K562 (cell line): Measurements from ENCODE around the gene CST3. TPM values are rescaled to one million over a fixed set of nuclear protein-coding genes. Genes with fewer than 3 reads are reported as not detected.

Experiments
- ATAC-seq: fragments of 200-7000 bp; cut with Tn5 transposase; 3 replicates; pipeline ENCODE4 v1.9.1; 2020; ENCODE audit warnings: moderate library complexity
- BruUV-seq: library from RNA; stranded (reverse); fragments of 400-500 nt; replicated peaks from 2 replicates; lab custom pipeline; 2021; lab: Mats Ljungman, UMichigan
- CTCF ChIA-PET: fragments of 300-600 bp; formaldehyde crosslinking; extraction: SDS; loops from one replicate; lab custom pipeline; 2021; ENCODE audit warnings: low intra/inter-chr PET ratio; lab: Yijun Ruan, JAX
- POLR2A ChIA-PET: fragments of 300-600, 350-650 bp; sonication (Branson Sonifier 250); formaldehyde crosslinking; extraction: SDS; loops from one replicate; lab custom pipeline; 2021; ENCODE audit warnings: antibody characterized with exemption, inconsistent platforms; lab: Yijun Ruan, JAX
- DNase-seq, 4 experiments: peaks; one replicate each; pipeline versions ENCODE4 v3.0.0 to v3.0.0-alpha.2; 2011 to 2018; ENCODE audit warnings: low spot score in 3 of 4, mixed read lengths in 3 of 4; ENCODE audit errors: extremely low read depth in 1 of 4
- FAIRE-seq: peaks from 2 replicates; lab custom pipeline; 2011; peaks lifted over from hg19 to GRCh38; lab: Jason Lieb, UNC
- H2AFZ ChIP-seq: 2 replicates; pipeline ENCODE4 v1.6.0; 2011; ENCODE audit warnings: low read depth, low read length, control low read depth, inconsistent platforms
- H3K27ac ChIP-seq: fragments of 200-600 bp; 3 replicates; pipeline ENCODE4 v1.8.0; 2011; ENCODE audit warnings: low read depth, mild to moderate bottlenecking, control low read depth, inconsistent platforms, low read length, moderate library complexity, mixed read lengths; ENCODE audit errors: extremely low read depth
- H3K27me3 ChIP-seq, 2 experiments: fragments of 300-600 bp in 1 of 2; 2 replicates in 1 of 2; 3 replicates in 1 of 2; pipeline versions ENCODE4 v1.6.0 to v1.8.0; 2011; ENCODE audit warnings: inconsistent platforms in 2 of 2, low read length in 2 of 2, mild to moderate bottlenecking in 1 of 2, mixed read lengths in 1 of 2, moderate library complexity in 1 of 2; ENCODE audit not compliant: control insufficient read depth in 2 of 2, insufficient read depth in 2 of 2
- H3K36me3 ChIP-seq: fragments of 300-600 bp; 3 replicates; pipeline ENCODE4 v1.8.0; 2011; ENCODE audit warnings: mild to moderate bottlenecking, low read length, inconsistent platforms; ENCODE audit not compliant: control insufficient read depth, insufficient read depth
- H3K4me1 ChIP-seq, 2 experiments: fragments of 200-600 bp in 1 of 2; replicated peaks in 1 of 2; 2 replicates in 1 of 2; 3 replicates in 1 of 2; pipeline versions ENCODE4 v1.5.1 to v1.8.0; 2011; ENCODE audit warnings: inconsistent platforms in 2 of 2, low read length in 2 of 2, mild to moderate bottlenecking in 1 of 2, mixed read lengths in 1 of 2, moderate library complexity in 1 of 2; ENCODE audit not compliant: control insufficient read depth in 2 of 2, insufficient read depth in 2 of 2
- H3K4me2 ChIP-seq: 2 replicates; pipeline ENCODE4 v1.6.1; 2011; ENCODE audit warnings: low read length, control low read depth, inconsistent platforms, mixed read lengths; ENCODE audit not compliant: insufficient read depth
- H3K4me3 ChIP-seq: fragments of 200-600 bp; sonication (generic), shearing (Covaris generic); 2 replicates; pipeline ENCODE4 v1.5.1; 2016; ENCODE audit warnings: control low read depth, inconsistent platforms
- H3K79me2 ChIP-seq: fragments of 200-600 bp; 3 replicates; pipeline ENCODE4 v1.8.0; 2011; ENCODE audit warnings: low read length, inconsistent platforms; ENCODE audit not compliant: control insufficient read depth, insufficient read depth
- H3K9ac ChIP-seq, 2 experiments: 2 replicates each; pipeline versions ENCODE4 v1.6.0 to v1.6.1; 2011; ENCODE audit warnings: low read depth in 2 of 2, low read length in 2 of 2, control low read depth in 1 of 2, inconsistent platforms in 1 of 2, mild to moderate bottlenecking in 1 of 2, mixed read lengths in 1 of 2; ENCODE audit not compliant: insufficient read depth in 1 of 2
- H3K9me1 ChIP-seq: one replicate; pipeline ENCODE4 v1.6.0; 2011; ENCODE audit warnings: inconsistent platforms, mild to moderate bottlenecking, low read length, moderate library complexity; ENCODE audit not compliant: control insufficient read depth, insufficient read depth
- H3K9me3 ChIP-seq: replicated peaks from 2 replicates; pipeline ENCODE4 v1.5.1; 2011; ENCODE audit warnings: low read depth, low read length, inconsistent platforms; ENCODE audit not compliant: control insufficient read depth, insufficient read depth
- H4K20me1 ChIP-seq: replicated peaks from 2 replicates; pipeline ENCODE4 v1.6.1; 2011; ENCODE audit warnings: low read length, inconsistent platforms, mixed read lengths; ENCODE audit not compliant: control insufficient read depth, insufficient read depth
- CBFA2T3 ChIP-seq: fragments of 450-650 bp; IDR thresholded peaks from 2 replicates; pipeline ENCODE4 v1.6.1; 2017
- ELK3 ChIP-seq: fragments of 450-650 bp; formaldehyde crosslinking; IDR thresholded peaks from 2 replicates; pipeline ENCODE4 v1.4.0; 2020; ENCODE audit warnings: mild to moderate bottlenecking
- GMEB1 ChIP-seq: fragments of 250-450 bp; sonication (Bioruptor Pico); IDR thresholded peaks from 2 replicates; pipeline ENCODE4 v1.4.0; 2020; ENCODE audit warnings: mild to moderate bottlenecking
- HLTF ChIP-seq: fragments of 450-650 bp; IDR thresholded peaks from 2 replicates; pipeline ENCODE4 v1.6.1; 2016
- NCOA2 ChIP-seq, 2 experiments: fragments of 450-650 bp; IDR thresholded peaks; 2 replicates each; pipeline ENCODE4 v1.6.1; 2018; ENCODE audit warnings: mild to moderate bottlenecking in 2 of 2, moderate library complexity in 1 of 2; ENCODE audit not compliant: partially characterized antibody in 2 of 2
- NFE2L1 ChIP-seq: fragments of 450-650 bp; IDR thresholded peaks from 2 replicates; pipeline ENCODE4 v1.6.1; 2016; ENCODE audit warnings: missing genetic modification characterization, low read depth, mild to moderate bottlenecking, missing compliant biosample characterization, moderate library complexity, borderline replicate concordance
- SIN3A ChIP-seq, 2 experiments: fragments of 150-350 bp in 1 of 2; IDR thresholded peaks; 2 replicates each; pipeline ENCODE4 v1.6.1; 2011 to 2016; ENCODE audit warnings: borderline replicate concordance in 2 of 2, low read depth in 2 of 2, low read length in 2 of 2, mild to moderate bottlenecking in 2 of 2, moderate library complexity in 2 of 2; ENCODE audit not compliant: control insufficient read depth in 1 of 2
- SNRNP70 ChIP-seq: fragments of 200-400 bp; formaldehyde crosslinking; optimal IDR thresholded peaks from 2 replicates; pipeline ENCODE3; 2017; ENCODE audit warnings: low read depth, low read length
- TCF3 ChIP-seq: sonication (generic); formaldehyde crosslinking; IDR thresholded peaks from 2 replicates; pipeline ENCODE4 v1.4.0; 2020; ENCODE audit warnings: mild to moderate bottlenecking, missing genetic modification reagents
- THAP7 ChIP-seq: fragments of 250-450 bp; sonication (Bioruptor Pico); IDR thresholded peaks from 2 replicates; pipeline ENCODE4 v1.5.0; 2021
- XRCC3 ChIP-seq: fragments of 450-650 bp; IDR thresholded peaks from 2 replicates; pipeline ENCODE4 v1.6.1; 2017; ENCODE audit warnings: mild to moderate bottlenecking, moderate library complexity
- YBX1 ChIP-seq: fragments of 450-650 bp; IDR thresholded peaks from 2 replicates; pipeline ENCODE4 v1.7.1; 2016; ENCODE audit warnings: mild to moderate bottlenecking
- ZNF134 ChIP-seq: fragments of 250-450 bp; sonication (Bioruptor Pico); conservative IDR thresholded peaks from 2 replicates; pipeline ENCODE4 v1.4.0; 2020
- ZNF696 ChIP-seq: fragments of 250-450 bp; sonication (Bioruptor Pico); conservative IDR thresholded peaks from 2 replicates; pipeline ENCODE4 v1.4.0; 2020; ENCODE audit warnings: mild to moderate bottlenecking, moderate library complexity
- ZNF707 ChIP-seq: fragments of 250-450 bp; sonication (Bioruptor Pico); conservative IDR thresholded peaks from 2 replicates; pipeline ENCODE4 v1.8.0; 2022; ENCODE audit warnings: inconsistent platforms, mild to moderate bottlenecking, moderate library complexity
- ZNF76 ChIP-seq: fragments of 250-450 bp; sonication (Bioruptor Pico); IDR thresholded peaks from 2 replicates; pipeline ENCODE4 v1.4.0; 2020; ENCODE audit warnings: mild to moderate bottlenecking, moderate library complexity, borderline replicate concordance
- WGBS: fragments of 100-300 bp; shearing (Covaris generic); methylation state at CpG from one replicate; pipeline ENCODE4 v1.1.6; 2016; ENCODE audit warnings: low coverage, mixed read lengths; ENCODE audit not compliant: insufficient coverage; ENCODE audit errors: missing lambda C conversion rate; 5-methylcytosine and 5-hydroxymethylcytosine counted together
- in situ Hi-C: fragments of 300-500 bp; cut with MboI; formaldehyde crosslinking; loops from 4 replicates; pipeline ENCODE4 v1.15.0; 2018; ENCODE audit warnings: inconsistent platforms, mixed read lengths
- intact Hi-C: fragments of 100-400 bp; cut with micrococcal nuclease; formaldehyde crosslinking; loops from 2 replicates; pipeline ENCODE4 v1.14.2; 2022
- polyA plus RNA-seq, 8 experiments: library from polyadenylated mRNA; depleted of rRNA in 4 of 8; stranded (reverse) in 5 of 8; unstranded in 3 of 8; fragments of >200 nt; fragmentation: Nextera tagmentation in 2 of 8; fragmentation: Illumina TruSeq in 1 of 8; extraction: Ambion mirVana in 2 of 8; extraction: Trizol in 1 of 8; gene quantifications; 2 replicates each; pipeline versions ENCODE4 v1.2.1 to v1.2.3, GENCODE V29; 2011 to 2014; ENCODE audit warnings: inconsistent platforms in 1 of 8, missing spikeins in 1 of 8
- total RNA-seq, 7 experiments: library from RNA; depleted of rRNA in 6 of 7; stranded (reverse); fragments of >200 nt in 6 of 7; fragmentation: Illumina TruSeq in 2 of 7; extraction: Trizol in 2 of 7; gene quantifications; 2 replicates each; pipeline versions ENCODE4 v1.2.1 to v1.2.3, GENCODE V29; 2011 to 2021; ENCODE audit warnings: low replicate concordance in 1 of 7

CST3 gene
- total and polyA plus RNA-seq, 9 of the 15 experiments (the other 6 are each of a cell fraction or from before 2014, with no cell fraction given), result 8.7 to 113 (median 48.5) TPM

GRCh38 chr20:23659989-23660837 lies 22.5 kb upstream of the CST3 start:
- Histone ChIP-seq H3K4me3 (no peak overlapping the region), H3K4me1 (peaks cover 10 to 14% of the 10 kb centered on the region in 2 experiments; a peak in 4 of 5 replicates)
- POLR2A ChIA-PET, result interaction anchor here (0.7 to 1.5 kb wide), 3 partner anchors 11 to 496 kb away, joined by 3 to 4 read pairs (median 4); partner anchors contain the start of gene CST3
- TF ChIP-seq ZNF76 (CRISPR knock-in tag), result no peak
- TF ChIP-seq HLTF, result peak; percentile 88; the same call in 1 of the 2 replicates
- TF ChIP-seq YBX1, result no peak
- TF ChIP-seq THAP7 (CRISPR knock-in tag), result no peak
- no peak for TF ChIP-seq NFE2L1 (tag)
- no peak for TF ChIP-seq GMEB1 (CRISPR knock-in tag)
- TF ChIP-seq XRCC3, result no peak
- no peak for TF ChIP-seq ELK3 (CRISPR knock-in tag)
- TF ChIP-seq SNRNP70, result no peak
- TF ChIP-seq CBFA2T3, result no peak
- TF ChIP-seq ZNF134 (CRISPR knock-in tag), result no peak
- TF ChIP-seq ZNF696 (CRISPR knock-in tag), result no peak
- TF ChIP-seq TCF3 (CRISPR knock-in tag), result no peak
- no peak for TF ChIP-seq ZNF707 (CRISPR knock-in tag)
- TF ChIP-seq SIN3A (IDR thresholded peaks at IDR 0.05; ENCODE audit: borderline replicate concordance in 2 of 2, control insufficient read depth in 1 of 2, low read depth in 2 of 2, low read length in 2 of 2), result no peak
- no peak for TF ChIP-seq NCOA2 (IDR thresholded peaks at IDR 0.05; ENCODE audit: partially characterized antibody in 2 of 2)

More at GRCh38 chr20:23659989-23660837, 22.5 kb upstream of the CST3 start:
- H2AFZ ChIP-seq, result peak overlapping the region; percentile 86
- ATAC-seq, result peak; percentile 83
- peak overlapping the region; percentile 25; the same call in 1 of the 3 replicates for H3K27ac ChIP-seq
- H3K27me3 ChIP-seq, result no peaks in the 10 kb centered on the region
- DNase-seq, result peak in 3 of 4 experiments; percentile 12 to 45 (median 24)
- no peaks in the 10 kb centered on the region for H3K36me3 ChIP-seq
- FAIRE-seq, result peak; percentile 73
- H3K9ac ChIP-seq, result peak overlapping the region; percentile 6 to 18; a peak in 2 of 4 replicates
- peak overlapping the region; percentile 55 for H3K4me2 ChIP-seq
- no peaks in the 10 kb centered on the region for H3K79me2 ChIP-seq
- in situ Hi-C loops, result no loop called here
- 6% methylated on average over 8 of the region's 8 CpGs for WGBS
- CTCF ChIA-PET, result no interaction called here
- H3K9me3 ChIP-seq, result no peaks in the 10 kb centered on the region
- no TSS peak for BruUV-seq
- intact Hi-C loops, result no loop called here
- H4K20me1 ChIP-seq, result no peaks in the 10 kb centered on the region
- no peaks in the 10 kb centered on the region for H3K9me1 ChIP-seq
